Cardiac muscle cell (in vitro differentiated cells and primary cell): ENCODE measurements around the gene SDR42E1. TPM values are rescaled to one million over a fixed set of nuclear protein-coding genes. Genes with fewer than 3 reads are reported as not detected.

Source experiments
- DNase-seq, 2 donors: peaks; one replicate each; pipeline versions ENCODE4 v3.0.0 to v3.0.0-alpha.2; 2010 to 2017; ENCODE audit warnings: low read depth in 1 of 2, low spot score in 1 of 2
- H3K27ac ChIP-seq: fragments of 200-600 bp; sonication (generic); 2 replicates; pipeline ENCODE4 v1.5.1; 2016
- H3K27me3 ChIP-seq: fragments of 200-600 bp; sonication (generic); 2 replicates; pipeline ENCODE4 v1.6.0; 2016; ENCODE audit warnings: control low read depth
- H3K36me3 ChIP-seq: fragments of 200-600 bp; sonication (generic); 2 replicates; pipeline ENCODE4 v1.5.1; 2016; ENCODE audit warnings: control low read depth
- H3K4me1 ChIP-seq: fragments of 200-600 bp; sonication (generic); 2 replicates; pipeline ENCODE4 v1.8.1; 2017; ENCODE audit warnings: low read depth, mild to moderate bottlenecking, mixed run types
- H3K4me3 ChIP-seq: fragments of 200-600 bp; sonication (generic); 2 replicates; pipeline ENCODE4 v1.5.1; 2016; ENCODE audit warnings: mild to moderate bottlenecking
- H3K9me3 ChIP-seq: fragments of 200-600 bp; sonication (generic); 2 replicates; pipeline ENCODE4 v1.5.1; 2017; ENCODE audit warnings: low read depth, mild to moderate bottlenecking, control low read depth
- polyA plus RNA-seq: library from polyadenylated mRNA; unstranded; fragments of >200 nt; fragmentation: Nextera tagmentation; extraction: Ambion mirVana; gene quantifications from 2 replicates; pipeline ENCODE4 v1.2.1, GENCODE V29; 2016
- total RNA-seq: library from RNA; depleted of rRNA; stranded (reverse); fragments of >200 nt; gene quantifications from 2 replicates; pipeline ENCODE4 v1.2.3, GENCODE V29; 2016
- TF ChIP-seq, protein P1 (sequence below): IDR thresholded peaks from 2 replicates; pipeline ENCODE4 v1.5.1; 2012; ENCODE audit warnings: low read depth, mild to moderate bottlenecking, low read length

SDR42E1 gene
- total and polyA plus RNA-seq, 2 experiments from 2014 or later = 0.03 TPM; not detected in 1

DNA sequence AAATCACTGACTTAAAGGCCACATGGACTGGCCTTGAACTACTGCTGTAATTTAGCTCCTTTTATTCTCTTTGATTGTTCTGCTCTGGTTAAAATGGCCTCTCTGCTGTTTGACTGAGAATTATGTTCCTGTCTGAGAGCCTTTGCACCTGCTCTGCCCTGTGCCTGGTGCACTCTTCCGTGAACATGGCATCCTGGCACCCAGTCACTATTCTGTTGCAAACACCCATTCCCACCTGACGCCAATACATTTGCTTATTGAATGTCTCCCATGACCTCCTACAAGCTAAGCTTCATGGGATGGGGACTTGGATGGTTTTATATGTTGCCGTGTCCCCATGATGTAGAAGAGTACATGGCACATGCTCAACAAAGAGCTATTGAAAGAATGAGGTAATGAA, 43.8 kb upstream of the SDR42E1 start:
- Histone ChIP-seq H3K27me3 (peaks cover 21% of the 10 kb centered on the region), H3K36me3 (no peaks in the 10 kb centered on the region), H3K9me3 (no peaks in the 10 kb centered on the region), H3K4me1 (no peaks in the 10 kb centered on the region), H3K27ac (no peak overlapping the region), H3K4me3 (no peak overlapping the region)
- no peak for DNase-seq
- TF ChIP-seq, protein P1, sequence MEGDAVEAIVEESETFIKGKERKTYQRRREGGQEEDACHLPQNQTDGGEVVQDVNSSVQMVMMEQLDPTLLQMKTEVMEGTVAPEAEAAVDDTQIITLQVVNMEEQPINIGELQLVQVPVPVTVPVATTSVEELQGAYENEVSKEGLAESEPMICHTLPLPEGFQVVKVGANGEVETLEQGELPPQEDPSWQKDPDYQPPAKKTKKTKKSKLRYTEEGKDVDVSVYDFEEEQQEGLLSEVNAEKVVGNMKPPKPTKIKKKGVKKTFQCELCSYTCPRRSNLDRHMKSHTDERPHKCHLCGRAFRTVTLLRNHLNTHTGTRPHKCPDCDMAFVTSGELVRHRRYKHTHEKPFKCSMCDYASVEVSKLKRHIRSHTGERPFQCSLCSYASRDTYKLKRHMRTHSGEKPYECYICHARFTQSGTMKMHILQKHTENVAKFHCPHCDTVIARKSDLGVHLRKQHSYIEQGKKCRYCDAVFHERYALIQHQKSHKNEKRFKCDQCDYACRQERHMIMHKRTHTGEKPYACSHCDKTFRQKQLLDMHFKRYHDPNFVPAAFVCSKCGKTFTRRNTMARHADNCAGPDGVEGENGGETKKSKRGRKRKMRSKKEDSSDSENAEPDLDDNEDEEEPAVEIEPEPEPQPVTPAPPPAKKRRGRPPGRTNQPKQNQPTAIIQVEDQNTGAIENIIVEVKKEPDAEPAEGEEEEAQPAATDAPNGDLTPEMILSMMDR = no peak

DNA sequence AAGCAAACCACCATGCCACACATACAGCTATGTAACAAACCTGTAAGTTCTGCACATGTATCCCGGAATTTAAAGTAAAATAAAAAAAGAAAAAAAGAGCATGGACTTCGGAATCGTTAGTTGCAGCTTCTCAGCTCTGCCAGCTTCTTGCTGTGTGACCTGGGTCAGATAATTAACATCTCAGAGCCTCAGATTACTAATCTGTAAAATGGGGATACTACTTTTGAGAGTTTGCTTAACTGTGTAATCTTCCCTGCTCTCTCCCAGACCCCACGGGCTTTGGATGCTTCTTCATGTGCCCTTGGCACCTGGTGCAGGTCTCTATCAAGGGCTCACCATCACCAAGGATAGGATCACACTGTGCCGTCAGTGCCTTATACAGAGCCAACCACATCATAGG, 40.4 kb upstream of the SDR42E1 start:
- Histone ChIP-seq H3K9me3 (no peaks in the 10 kb centered on the region), H3K27ac (no peak overlapping the region), H3K4me1 (no peaks in the 10 kb centered on the region), H3K36me3 (no peaks in the 10 kb centered on the region), H3K4me3 (no peak overlapping the region), H3K27me3 (peaks cover 32% of the 10 kb centered on the region)
- DNase-seq = no peak
- TF ChIP-seq, protein P1 = no peak

DNA sequence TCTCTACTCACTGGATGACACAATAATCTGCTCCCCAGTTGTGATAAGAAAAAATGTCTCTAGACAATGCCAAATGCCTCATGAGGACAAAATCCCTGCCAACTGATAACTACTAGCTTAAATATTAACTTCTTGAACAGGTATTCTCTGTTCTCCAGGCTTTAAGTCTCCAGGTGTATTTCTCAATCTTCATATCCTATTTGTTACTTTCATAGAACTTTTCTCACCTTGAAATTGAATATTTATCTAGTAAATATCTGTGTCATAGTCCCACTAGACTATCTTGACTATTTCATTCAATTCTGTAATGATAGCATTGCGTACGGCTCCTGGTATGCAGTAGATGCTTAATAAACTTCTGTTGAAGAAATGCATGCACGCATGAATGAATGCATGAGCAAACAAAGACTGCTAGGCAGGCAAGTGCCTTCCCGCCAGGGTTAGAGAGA, 39.7 kb upstream of the SDR42E1 start:
- Histone ChIP-seq H3K4me1 (no peaks in the 10 kb centered on the region), H3K9me3 (no peaks in the 10 kb centered on the region), H3K27me3 (peaks cover 32% of the 10 kb centered on the region), H3K4me3 (no peak overlapping the region), H3K36me3 (no peaks in the 10 kb centered on the region), H3K27ac (no peak overlapping the region)
- TF ChIP-seq, protein P1 = no peak
- no peak for DNase-seq

DNA sequence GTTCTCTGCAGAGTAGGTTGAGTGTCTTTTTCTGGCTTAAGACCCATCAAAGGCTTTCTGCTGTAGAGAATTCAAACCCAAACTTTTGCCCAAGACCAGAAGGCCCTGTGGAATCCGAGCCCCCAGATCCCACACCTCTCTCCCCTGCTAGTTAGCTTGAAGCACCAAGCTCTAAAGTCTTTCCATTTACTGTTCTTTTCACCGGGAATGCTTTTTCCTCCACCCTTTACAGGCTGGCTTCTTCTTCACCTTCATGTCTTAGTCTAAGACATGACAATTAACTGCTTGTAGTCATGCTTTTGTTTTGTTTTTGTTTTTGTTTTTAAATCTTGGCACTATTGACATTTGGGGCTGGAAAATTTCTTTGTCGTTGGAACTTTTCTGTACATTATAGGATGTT, 39.2 kb upstream of the SDR42E1 start:
- Histone ChIP-seq H3K27me3 (peaks cover 30% of the 10 kb centered on the region), H3K9me3 (no peaks in the 10 kb centered on the region), H3K36me3 (no peaks in the 10 kb centered on the region), H3K27ac (no peak overlapping the region), H3K4me3 (no peak overlapping the region), H3K4me1 (no peaks in the 10 kb centered on the region)
- no peak for DNase-seq
- TF ChIP-seq, protein P1 = no peak

DNA sequence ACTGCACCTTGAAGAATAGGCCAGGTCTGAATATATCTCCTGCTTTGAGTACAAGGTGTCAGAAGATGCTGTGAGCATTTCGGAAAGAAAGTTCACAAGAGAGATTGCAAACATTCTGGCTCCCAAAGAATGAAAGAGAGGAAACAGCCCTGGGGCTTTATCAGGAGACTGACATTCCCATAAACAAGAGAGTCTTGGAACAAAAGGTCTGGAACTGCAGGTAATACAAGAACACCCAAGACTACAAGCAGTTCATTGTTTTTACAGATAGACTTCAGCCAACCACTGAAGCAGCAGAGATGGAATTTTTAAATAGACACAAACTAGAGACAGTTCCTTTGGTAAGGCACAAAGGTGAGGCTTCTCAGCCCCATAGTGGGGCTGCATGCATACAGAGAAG, 38.2 kb upstream of the SDR42E1 start:
- no peaks in the 10 kb centered on the region for H3K9me3 ChIP-seq
- TF ChIP-seq, protein P1 = no peak
- DNase-seq = no peak
- H3K27ac ChIP-seq = no peak overlapping the region
- peaks cover 26% of the 10 kb centered on the region for H3K27me3 ChIP-seq
- no peak overlapping the region for H3K4me3 ChIP-seq
- no peaks in the 10 kb centered on the region for H3K4me1 ChIP-seq
- H3K36me3 ChIP-seq = no peaks in the 10 kb centered on the region

DNA sequence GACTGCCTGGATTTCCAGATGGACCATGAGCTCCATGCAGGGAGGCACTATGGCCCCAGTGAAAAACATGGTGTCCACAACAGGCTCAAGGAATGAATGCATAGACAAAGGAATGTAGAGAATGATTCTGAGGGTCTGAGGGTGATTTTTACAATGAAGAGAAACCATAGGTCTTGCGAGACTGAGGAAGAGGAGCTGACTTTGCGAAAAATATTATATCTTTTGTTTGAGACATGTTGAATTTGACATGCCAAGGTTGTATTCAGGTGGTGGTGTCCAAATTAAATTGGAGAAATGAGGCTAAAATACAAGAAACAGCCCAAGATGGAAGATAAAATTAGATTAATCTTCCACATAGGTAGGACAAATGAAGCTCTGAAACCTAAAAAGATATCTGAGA, 36.5 kb upstream of the SDR42E1 start:
- peaks cover 24% of the 10 kb centered on the region for H3K27me3 ChIP-seq
- no peaks in the 10 kb centered on the region for H3K4me1 ChIP-seq
- H3K9me3 ChIP-seq = no peaks in the 10 kb centered on the region
- TF ChIP-seq, protein P1 = no peak
- H3K4me3 ChIP-seq = no peak overlapping the region
- H3K36me3 ChIP-seq = no peaks in the 10 kb centered on the region
- no peak for DNase-seq
- no peak overlapping the region for H3K27ac ChIP-seq
